ENCODE results near the gene ZMIZ2.
"Not testable (repeated sequence)": the region's sequence is repeated elsewhere in the genome, so short reads cannot be mapped to it uniquely, and the experiment has no call there.

Gene ZMIZ2, protein sequence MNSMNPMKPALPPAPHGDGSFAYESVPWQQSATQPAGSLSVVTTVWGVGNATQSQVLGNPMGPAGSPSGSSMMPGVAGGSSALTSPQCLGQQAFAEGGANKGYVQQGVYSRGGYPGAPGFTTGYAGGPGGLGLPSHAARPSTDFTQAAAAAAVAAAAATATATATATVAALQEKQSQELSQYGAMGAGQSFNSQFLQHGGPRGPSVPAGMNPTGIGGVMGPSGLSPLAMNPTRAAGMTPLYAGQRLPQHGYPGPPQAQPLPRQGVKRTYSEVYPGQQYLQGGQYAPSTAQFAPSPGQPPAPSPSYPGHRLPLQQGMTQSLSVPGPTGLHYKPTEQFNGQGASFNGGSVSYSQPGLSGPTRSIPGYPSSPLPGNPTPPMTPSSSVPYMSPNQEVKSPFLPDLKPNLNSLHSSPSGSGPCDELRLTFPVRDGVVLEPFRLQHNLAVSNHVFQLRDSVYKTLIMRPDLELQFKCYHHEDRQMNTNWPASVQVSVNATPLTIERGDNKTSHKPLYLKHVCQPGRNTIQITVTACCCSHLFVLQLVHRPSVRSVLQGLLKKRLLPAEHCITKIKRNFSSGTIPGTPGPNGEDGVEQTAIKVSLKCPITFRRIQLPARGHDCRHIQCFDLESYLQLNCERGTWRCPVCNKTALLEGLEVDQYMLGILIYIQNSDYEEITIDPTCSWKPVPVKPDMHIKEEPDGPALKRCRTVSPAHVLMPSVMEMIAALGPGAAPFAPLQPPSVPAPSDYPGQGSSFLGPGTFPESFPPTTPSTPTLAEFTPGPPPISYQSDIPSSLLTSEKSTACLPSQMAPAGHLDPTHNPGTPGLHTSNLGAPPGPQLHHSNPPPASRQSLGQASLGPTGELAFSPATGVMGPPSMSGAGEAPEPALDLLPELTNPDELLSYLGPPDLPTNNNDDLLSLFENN

DNA sequence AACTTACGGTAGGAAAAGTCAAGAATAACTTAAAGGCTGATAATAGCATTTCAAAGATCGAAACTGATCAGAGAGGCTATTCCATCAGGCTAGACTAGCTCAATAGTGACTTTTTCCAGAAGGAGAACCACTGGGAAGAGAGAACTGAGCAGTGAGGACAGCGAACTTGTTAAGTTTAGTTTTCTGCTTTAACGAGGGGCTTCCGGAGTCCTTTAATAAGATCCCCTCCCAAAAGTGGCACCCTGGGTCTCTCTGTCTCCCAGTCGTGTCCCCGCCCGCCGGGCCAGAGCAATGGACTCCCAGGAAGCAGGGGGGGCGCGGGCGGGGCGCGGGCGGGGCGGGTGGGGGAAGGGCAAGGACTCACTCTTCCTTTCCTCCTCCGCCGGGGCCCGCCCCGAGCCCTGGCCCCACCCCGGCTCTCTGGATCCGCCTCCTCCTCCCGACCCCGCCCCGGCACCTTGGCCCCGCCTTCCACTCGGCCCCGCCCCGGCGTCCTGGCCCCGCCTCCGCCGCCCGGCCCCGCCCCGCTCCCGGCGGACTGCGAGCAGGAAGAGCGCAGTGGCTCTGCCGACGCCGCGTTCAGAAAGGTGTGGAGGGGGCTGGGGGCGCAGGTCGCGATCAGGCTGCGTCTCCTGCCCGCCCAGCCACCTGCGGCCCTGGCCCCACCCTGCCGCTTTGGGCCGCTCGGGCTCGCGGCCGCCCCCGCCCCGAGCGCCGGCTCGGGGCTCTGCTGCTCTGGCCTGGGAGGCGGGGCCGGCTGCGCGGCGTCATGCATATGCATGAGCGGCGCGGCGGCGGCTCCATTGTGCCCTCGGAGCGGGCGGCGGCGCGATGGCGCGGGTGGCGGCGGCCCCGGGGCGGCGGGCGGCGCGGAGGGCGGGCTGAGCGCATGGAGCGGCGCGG is at the start of gene ZMIZ2:
Gene ZMIZ2 (plus strand): TSS at position 803 of the 903 bp plus-strand sequence. CDS start 7,403 bp downstream, outside the sequence.
- DNase-seq, result peak; percentile 90

DNA sequence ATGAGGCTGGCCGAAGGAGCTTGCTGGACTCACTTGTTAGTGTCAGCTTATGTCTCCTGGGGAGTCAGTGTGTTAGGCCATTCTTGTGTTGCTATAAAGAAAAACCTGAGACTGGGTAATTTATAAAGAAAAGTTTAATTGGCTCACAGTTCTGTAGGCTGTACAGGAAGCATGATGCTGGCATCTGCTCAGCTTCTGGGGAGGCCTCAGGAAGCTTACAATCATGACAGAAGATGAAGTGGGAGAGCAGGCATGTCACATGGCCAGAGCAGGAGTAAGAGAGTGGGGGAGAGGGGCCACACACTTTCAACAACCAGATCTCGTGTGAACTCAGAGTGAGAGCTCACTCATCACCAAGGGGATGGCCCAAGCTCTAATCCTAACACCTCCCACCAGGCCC is 49.0 kb upstream of the ZMIZ2 start:
- not testable (repeated sequence) for DNase-seq

DNA sequence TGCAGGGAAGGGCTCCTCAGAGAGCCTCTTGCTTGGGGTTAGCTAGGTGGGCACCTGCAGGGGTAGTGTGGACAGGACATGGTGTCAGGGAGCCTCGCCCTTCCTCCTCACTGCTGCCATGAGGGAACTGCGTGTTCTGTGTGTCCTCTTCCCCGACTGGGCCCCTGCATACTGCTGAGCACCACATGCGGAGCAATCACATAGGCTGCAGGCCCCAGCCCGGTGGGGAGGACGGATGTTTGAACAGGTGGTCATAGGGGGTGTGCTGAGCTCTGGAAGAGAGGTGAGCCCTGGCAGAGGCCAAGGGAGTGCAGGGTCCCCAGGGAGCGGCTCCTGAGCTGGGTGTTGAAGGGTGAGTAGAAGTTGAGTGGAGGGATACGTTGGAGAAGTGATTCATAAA is 48.3 kb upstream of the ZMIZ2 start:
- DNase-seq, result no peak

DNA sequence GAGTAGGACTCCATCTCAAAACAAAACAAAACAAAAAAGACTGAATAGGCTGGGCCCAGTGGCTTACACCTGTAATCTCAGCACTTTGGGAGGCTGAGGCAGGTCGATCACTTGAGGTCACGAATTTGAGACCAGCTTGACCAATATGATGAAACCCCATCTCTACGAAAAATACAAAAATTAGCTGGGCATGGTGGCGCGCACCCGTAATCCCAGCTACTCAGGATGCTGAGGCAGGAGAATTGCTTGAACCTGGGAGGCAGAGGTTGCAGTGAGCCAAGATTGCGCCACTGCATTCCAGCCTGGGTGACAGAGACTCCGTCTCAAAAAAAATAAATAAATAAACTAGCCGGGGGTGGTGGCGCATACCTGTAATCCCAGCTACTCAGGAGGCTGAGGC is 45.3 kb upstream of the ZMIZ2 start:
- not testable (repeated sequence) for DNase-seq

DNA sequence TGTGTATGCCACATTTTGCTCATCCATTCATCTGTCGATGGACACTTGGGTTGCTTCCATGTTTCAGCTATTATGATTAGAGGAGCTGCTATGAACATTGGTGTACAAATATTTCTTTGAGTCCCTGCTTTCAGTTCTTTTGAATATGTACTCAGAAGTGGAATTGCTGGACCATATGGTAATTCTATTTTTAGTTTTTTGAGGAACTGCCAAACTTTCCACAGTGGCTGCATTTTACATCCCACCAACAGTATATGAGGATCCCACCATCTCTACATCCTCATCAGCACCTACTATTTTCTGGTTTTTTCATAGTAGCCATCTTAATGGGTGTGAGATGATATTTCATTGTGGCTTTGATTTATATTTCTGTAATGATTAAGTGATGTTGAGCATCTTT is 44.7 kb upstream of the ZMIZ2 start:
- DNase-seq, result no peak

DNA sequence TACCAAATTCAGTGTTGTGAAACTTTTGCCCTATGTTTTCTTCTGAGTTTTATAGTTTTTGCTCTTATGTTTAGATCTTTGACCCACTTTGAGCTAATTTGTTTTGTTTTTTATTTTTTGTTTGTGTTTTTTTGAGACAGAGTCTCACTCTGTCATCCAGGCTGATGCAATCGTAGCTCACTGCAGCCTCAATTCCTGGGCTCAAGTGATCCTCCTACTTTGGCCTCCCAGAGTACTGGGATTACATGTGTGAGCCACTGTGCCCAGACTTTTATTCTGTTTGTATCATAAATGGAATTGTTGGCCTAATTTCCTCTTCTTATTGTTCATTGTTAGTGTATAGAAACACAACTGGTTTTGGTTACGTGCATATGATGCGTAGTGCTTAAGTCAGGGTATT is 43.2 kb upstream of the ZMIZ2 start:
- no peak for DNase-seq

DNA sequence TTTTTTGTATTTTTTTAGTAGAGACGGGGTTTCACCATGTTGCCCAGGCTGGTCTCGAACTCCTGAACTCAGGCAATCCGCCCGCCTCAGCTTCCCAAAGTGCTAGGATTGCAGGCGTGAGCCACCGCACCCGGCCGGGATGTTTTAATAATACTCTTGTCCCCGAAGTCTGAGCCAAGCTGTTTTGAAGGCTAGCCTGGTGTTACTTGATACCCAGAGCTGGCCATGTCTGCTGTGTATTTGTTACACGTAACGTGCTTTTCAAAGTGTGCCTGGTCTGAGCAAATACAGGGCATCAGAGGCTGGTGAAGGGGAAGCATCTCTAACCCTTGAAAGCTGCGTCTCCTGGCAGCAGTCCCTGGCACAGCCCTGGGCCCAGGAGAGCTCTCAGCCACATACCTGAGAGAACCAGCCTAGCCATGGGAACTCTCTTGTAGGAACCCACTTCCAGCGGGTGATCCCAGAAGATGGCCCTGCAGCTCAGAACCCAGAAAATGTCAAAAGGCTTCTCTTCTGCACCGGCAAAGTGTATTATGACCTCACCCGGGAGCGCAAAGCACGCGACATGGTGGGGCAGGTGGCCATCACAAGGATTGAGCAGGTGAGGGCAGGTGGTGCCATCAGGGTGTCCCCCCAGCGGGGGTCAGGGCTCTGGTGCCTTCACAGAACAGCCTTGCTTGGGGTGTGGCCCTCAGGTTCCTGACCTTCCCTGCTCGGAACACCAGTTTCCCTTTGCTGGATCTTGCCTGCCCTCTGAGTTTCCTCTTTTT is 41.7 kb upstream of the ZMIZ2 start:
- no peak for DNase-seq

DNA sequence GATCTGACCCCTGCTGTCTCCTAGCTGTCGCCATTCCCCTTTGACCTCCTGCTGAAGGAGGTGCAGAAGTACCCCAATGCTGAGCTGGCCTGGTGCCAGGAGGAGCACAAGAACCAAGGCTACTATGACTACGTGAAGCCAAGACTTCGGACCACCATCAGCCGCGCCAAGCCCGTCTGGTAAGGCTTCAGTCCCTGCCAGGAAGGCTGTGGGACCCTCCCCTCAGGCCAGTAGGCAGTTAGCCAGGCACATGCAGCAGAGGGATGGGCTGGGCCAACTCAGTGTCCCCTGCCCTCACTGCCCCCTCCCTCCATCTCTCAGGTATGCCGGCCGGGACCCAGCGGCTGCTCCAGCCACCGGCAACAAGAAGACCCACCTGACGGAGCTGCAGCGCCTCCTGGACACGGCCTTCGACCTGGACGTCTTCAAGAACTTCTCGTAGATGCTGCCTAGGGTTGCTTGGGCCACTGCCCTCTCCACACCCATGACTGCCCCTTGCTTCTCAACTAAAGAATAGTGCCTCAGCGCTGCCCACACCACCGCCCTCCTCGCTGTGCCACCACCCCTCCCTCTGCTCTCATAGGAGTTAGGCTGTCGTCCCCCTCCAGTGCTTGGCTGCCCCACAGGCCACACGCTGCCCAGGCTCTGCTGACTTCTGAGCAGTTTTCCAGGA is 41.0 kb upstream of the ZMIZ2 start:
- DNase-seq, result no peak

DNA sequence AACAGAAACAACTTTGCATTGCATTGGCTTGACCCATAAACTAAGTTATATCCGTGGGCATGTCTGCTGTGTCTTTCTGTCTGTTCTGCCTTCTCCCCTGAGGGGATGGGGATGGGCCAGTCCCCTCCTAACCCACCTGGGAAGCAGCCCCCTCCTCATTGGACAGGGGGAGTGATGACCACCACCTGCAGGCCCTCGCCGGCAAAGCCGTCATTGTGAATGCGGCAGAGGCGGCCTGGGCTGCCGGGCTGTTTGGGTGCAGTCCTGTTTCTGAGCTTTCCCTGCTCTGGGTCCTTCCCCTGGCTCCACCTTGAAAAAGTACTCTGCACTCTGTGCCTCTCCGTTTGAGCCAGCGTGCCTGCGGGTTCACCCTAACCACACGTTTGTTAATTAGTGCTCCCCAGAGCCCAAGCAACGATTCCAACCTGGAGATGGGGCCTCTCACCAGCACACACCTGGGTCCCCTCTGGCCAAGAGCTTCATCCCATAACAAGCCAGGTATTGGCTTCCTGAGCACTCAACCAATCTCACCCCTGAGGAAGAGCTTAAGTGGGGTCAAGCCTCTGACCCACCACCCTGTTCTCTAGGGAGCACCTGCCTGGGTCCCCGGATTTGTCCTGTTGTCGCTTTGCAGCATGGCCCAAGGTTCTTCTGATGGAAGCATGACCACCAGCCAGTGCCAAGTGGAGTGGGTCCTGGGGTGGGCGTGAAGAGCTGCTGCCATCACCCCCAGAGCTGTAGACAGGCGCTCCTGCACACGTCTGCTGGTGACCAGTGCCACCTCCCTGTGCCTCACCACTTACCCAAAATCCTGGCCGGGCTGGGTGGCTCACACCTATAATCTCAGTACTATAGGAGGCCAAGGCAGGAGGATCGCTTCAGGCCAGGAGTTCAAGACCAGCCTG is 39.4 kb upstream of the ZMIZ2 start:
- no peak for DNase-seq

DNA sequence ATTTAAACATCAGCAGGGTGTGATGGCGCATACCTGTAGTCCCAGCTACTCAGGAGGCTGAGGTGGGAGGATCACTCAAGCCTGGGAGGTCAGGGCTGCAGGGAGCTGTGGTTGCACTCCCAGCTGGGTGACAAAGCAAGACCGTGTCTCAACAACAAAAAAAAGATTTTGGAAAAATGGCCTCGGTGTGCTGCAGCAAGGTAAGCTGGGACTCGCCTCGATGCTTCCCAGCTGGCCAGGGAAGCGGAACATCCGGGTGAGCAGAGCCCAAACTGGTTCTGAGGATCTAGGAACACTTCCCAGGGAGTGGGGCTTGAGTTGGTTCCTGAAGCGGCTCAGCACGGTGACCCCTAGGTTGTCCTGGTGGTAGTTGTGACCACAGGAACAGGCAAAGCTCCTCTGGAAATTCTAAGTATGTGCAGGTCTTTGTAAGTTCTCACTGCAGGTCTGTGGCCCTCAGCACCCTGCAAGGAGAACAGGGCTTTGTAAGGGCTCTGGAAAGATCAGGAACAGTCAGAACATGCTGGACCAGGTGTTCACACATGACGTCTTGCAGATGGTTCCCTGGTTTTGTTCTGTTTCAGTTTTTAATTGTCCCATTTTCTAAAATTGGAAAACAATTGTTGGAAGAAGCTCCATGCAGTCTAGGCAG is 38.6 kb upstream of the ZMIZ2 start:
- no peak for DNase-seq

DNA sequence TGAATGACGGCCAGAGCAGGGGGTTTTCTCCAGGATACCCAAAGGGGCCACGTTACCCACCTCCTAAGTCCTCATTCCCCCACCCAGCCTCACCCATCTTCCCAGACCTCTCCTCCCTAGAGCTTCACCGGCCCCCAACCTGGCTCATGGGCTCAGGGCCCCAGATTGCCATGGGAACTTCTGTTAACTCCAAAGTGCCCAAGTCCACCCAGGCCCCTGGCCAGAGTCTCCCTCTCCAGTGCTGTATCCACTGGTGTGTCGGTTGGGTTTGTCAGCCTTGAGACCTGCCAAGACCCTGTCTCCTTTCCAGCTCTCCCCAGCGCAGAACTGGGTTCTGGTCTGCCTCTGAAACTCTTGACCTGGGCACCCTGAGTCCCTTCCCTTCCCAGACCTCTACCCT is 37.1 kb upstream of the ZMIZ2 start:
- DNase-seq, result no peak

DNA sequence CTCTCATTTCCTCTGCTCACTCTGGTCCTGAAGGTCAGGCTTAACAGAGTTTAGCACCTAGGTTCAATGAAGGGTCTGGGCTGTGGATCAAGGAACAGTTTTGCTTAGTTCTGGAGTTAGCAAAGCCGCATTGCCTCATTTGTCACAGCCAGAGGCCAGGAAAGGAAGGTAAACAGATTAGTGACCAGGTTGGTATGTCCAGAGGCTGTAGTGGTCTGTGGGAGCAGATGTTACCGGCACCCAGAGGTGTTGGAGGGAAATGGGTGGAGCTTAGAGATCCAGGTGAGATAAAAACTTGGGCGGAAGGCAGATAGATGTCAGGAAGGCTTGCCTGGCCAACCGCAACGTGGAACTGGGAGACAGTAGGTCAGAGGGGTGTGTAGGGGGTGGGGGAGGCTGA is 36.6 kb upstream of the ZMIZ2 start:
- DNase-seq, result no peak

DNA sequence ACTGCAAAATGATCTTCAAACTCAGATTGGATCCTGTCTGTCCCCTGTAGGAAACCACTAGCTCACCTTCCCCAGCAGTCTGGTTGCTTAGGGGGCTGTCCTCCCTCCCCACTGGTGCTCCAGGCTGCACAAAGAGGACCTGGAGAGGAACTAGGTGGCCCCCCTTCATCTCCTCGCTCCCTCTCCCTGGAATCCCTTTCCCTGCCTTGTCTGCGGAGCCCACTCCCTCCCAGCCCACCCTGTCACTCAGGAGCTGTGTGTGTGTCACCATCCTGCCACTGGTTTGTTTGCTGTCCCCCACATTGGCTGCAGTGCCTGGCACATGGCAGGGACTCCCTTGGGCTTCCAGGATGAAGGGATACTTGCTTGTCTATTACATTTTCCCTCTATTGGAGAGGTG is 35.5 kb upstream of the ZMIZ2 start:
- no peak for DNase-seq

DNA sequence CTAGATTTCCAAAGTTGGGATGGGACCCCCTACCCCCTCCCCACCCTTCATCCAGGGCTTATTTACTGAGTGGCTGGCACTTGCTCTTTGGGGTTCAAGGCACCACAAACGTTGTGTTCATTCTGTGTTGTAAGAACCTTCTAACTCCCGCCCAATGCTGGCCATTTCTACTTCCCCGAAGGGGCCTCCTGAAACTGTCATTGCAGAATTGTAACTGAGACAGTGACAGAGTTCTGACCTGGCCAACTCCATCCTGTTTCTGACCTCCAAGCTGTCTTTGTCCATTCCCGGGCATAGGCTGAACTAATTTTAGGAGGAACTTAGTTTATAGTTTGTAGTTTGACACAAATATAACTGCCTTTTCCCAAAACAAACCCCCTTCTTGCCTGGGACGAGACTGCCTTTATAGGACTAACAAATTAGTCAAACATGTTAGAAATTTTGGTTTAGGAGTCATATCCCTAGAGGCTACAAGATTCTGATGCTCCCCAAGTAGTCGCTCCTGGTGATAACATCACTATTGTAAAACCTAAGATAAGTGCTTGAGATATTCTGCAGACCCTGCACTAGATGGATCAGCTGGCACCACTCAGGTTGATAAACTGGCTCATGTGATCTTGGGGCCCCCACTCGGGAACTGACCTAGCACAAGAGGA is 34.8 kb upstream of the ZMIZ2 start:
- DNase-seq, result no peak

DNA sequence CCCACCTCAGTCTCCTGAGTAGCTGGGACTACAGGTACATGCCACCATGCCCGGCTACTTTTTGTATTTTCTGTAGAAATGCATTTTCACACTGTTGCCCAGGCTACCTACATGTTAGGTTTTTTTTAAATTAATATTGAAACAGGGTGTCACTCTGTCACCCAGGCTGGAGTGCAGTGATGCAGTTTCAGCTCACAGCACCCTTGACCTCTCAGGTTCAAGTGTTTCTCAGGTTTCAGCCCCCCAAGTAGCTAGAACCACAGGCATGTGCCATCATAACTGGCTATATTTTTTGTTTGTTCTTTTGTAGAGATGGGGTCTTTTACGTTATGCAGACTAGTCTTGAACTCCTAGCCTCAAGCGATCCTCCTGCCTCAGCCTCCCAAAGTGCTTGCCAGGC is 32.4 kb upstream of the ZMIZ2 start:
- no peak for DNase-seq

DNA sequence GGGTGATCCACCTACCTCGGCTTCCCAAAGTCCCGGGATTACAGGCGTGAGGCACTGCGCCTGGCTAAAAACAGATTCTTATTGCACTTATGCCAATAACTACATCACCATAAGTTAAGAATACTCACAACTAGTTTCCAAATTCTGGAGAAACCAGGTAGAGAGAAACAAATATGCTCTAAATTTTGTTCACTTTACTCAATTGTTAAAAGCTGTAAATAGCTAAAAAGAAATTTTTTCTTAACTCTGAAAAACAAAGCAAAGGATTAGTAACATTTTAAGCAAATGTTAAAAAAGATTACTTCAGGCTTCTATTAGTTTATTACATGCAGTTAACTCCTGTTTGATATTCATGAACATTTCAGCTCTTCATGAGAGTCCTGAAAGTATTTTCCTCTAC is 28.3 kb upstream of the ZMIZ2 start:
- no peak for DNase-seq

DNA sequence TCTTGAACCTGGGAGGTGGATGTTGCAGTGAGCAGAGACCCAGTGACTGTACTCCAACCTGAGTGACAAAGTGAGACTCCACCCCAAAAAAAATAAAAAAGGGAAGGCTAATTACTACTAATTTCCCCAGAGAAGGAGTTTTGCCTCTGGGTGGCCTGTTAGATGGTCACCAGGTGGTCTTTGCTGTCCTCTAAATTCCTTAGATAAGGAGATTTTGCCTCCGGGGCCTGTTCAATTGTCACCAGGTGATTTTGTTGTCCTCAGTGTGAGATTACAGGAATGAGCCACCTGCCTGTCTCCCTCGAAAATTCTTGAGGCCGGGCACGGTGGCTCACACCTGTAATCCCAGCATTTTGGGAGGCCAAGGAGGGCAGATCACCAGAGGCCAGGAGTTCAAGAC is 24.4 kb upstream of the ZMIZ2 start:
- no peak for DNase-seq

DNA sequence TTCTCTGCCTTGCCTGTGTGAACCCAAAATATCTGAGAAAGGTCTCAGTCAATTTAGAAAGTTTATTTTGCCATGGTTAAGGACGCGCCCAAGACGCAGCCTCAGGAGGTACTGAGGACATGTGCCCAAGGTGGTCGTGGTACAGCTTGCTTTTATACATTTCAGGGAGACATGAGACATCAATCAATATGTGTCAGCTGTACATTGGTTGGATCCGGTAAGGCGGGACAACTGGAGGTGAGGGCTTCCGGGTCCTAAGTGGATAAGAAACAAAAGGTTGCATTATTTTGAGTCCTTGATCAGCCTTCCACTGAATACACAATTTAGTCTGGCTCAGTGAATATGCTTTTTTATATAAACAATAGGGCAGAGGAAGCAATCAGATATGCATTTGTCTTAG is 22.4 kb upstream of the ZMIZ2 start:
- not testable (repeated sequence) for DNase-seq
